Stimulated activated CD4-positive, alpha-beta T cell treated with anti-CD3 and anti-CD28 coated beads, Interleukin-15, amount 100 ng/mL, for 24 hours (primary cell): ENCODE data around the gene ZNF544.
"Not testable (repeated sequence)": the region's sequence is repeated elsewhere in the genome, so short reads cannot be mapped to it uniquely, and the experiment has no call there.

Source experiments
- DNase-seq: peaks from one replicate; pipeline ENCODE4 v3.0.0-alpha.2; 2020

The ZNF544 gene

GRCh38 chr19:58258259-58258658 lies 29.5 kb downstream of the ZNF544 start:
- not testable (repeated sequence) for DNase-seq

- no peak for DNase-seq
Observed at GRCh38 chr19:58261600-58261967, 32.9 kb downstream of the ZNF544 start.

- no peak for DNase-seq
Observed at GRCh38 chr19:58261968-58262921, 33.5 kb downstream of the ZNF544 start.

GRCh38 chr19:58262922-58263296 lies 34.2 kb downstream of the ZNF544 start:
- no peak for DNase-seq

GRCh38 chr19:58265100-58265499 lies 36.4 kb downstream of the ZNF544 start:
- DNase-seq = no peak

GRCh38 chr19:58268344-58268743 lies 39.6 kb downstream of the ZNF544 start:
- DNase-seq = no peak

GRCh38 chr19:58274771-58275201 lies 46.1 kb downstream of the ZNF544 start:
- DNase-seq = no peak

GRCh38 chr19:58275564-58275963 lies 46.9 kb downstream of the ZNF544 start:
- no peak for DNase-seq

- no peak for DNase-seq
Observed at GRCh38 chr19:58277197-58277596, 48.5 kb downstream of the ZNF544 start.

- DNase-seq = no peak
Observed at GRCh38 chr19:58277748-58278540, 49.2 kb downstream of the ZNF544 start.

- DNase-seq = peak; percentile 99
Observed at GRCh38 chr19:58278541-58279041, 49.9 kb downstream of the ZNF544 start, which contains the start of gene ZNF8. ZNF8 (plus strand) TSS chr19:58278955; CDS start chr19:58279082, 127 bp downstream.

- DNase-seq = peak; percentile 66
Observed at GRCh38 chr19:58279042-58279924, 50.6 kb downstream of the ZNF544 start.

- no peak for DNase-seq
Observed at GRCh38 chr19:58279925-58280316, 51.2 kb downstream of the ZNF544 start.

GRCh38 chr19:58284199-58284598 lies 55.5 kb downstream of the ZNF544 start:
- DNase-seq = no peak

GRCh38 chr19:58291943-58292342 lies 63.2 kb downstream of the ZNF544 start:
- no peak for DNase-seq

- DNase-seq = no peak
Observed at GRCh38 chr19:58294743-58295374, 66.1 kb downstream of the ZNF544 start.

- DNase-seq = no peak
Observed at GRCh38 chr19:58296104-58296503, 67.4 kb downstream of the ZNF544 start.

- no peak for DNase-seq
Observed at GRCh38 chr19:58300620-58301019, 71.9 kb downstream of the ZNF544 start.

- DNase-seq = no peak
Observed at GRCh38 chr19:58304255-58304654, 75.5 kb downstream of the ZNF544 start.

GRCh38 chr19:58304748-58305064 lies 76.0 kb downstream of the ZNF544 start:
- no peak for DNase-seq

GRCh38 chr19:58305065-58305931 lies 76.6 kb downstream of the ZNF544 start, which contains the start of gene ERVK3-1:
ERVK3-1 (plus strand) TSS chr19:58305377; CDS start chr19:58312169, 6,792 bp downstream.
- peak; percentile 96 for DNase-seq
